SK-N-SH (cell line): ENCODE measurements around the gene ATP2B3. TPM values are rescaled to one million over a fixed set of nuclear protein-coding genes. Genes with fewer than 3 reads are reported as not detected.

ENCODE experiments used
- CTCF ChIA-PET: fragments of 300-600, 350-600 bp; formaldehyde crosslinking; extraction: SDS; loops from one replicate; lab custom pipeline; 2021; lab: Yijun Ruan, JAX
- POLR2A ChIA-PET: fragments of 350-600 bp; sonication (Branson Sonifier 250); formaldehyde crosslinking; extraction: SDS; loops from one replicate; lab custom pipeline; 2020; ENCODE audit warnings: antibody characterized with exemption, inconsistent platforms; lab: Yijun Ruan, JAX
- DNase-seq: peaks from one replicate; pipeline ENCODE4 v3.0.0; 2012
- H2AFZ ChIP-seq: fragments of 200-600 bp; sonication (generic); 2 replicates; pipeline ENCODE4 v1.8.1; 2016; ENCODE audit warnings: antibody characterized with exemption, mild to moderate bottlenecking, low read depth
- H3F3A ChIP-seq: fragments of 200-600 bp; sonication (generic); replicated peaks from 2 replicates; pipeline ENCODE3; 2016; ENCODE audit warnings: antibody characterized with exemption, mild to moderate bottlenecking; ENCODE audit not compliant: insufficient read depth
- H3K27ac ChIP-seq, 2 experiments: fragments of 200-500 bp in 1 of 2; fragments of 200-600 bp in 1 of 2; sonication (Bioruptor generic) in 1 of 2; sonication (generic), shearing (Covaris generic) in 1 of 2; 2 replicates each; pipeline versions ENCODE4 v1.5.1 to v1.6.1; 2014 to 2016; ENCODE audit warnings: low read depth in 2 of 2, inconsistent platforms in 1 of 2, low read length in 1 of 2, mild to moderate bottlenecking in 1 of 2, mixed read lengths in 1 of 2
- H3K27me3 ChIP-seq: fragments of 200-600 bp; sonication (generic), shearing (Covaris generic); 2 replicates; pipeline ENCODE4 v1.6.1; 2016; ENCODE audit warnings: mixed run types; ENCODE audit not compliant: insufficient read depth
- H3K36me3 ChIP-seq, 2 experiments: fragments of 200-500 bp in 1 of 2; fragments of 200-600 bp in 1 of 2; sonication (Bioruptor generic) in 1 of 2; sonication (generic) in 1 of 2; replicated peaks in 1 of 2; 2 replicates each; pipeline versions ENCODE3 to v1.5.1; 2014 to 2016; ENCODE audit warnings: low read length in 1 of 2, mild to moderate bottlenecking in 1 of 2; ENCODE audit not compliant: insufficient read depth in 2 of 2, control insufficient read depth in 1 of 2
- H3K4me1 ChIP-seq, 2 experiments: fragments of 200-500 bp in 1 of 2; fragments of 200-600 bp in 1 of 2; sonication (Bioruptor generic) in 1 of 2; sonication (generic), shearing (Covaris generic) in 1 of 2; 2 replicates each; pipeline versions ENCODE4 v1.5.1 to v1.6.1; 2014 to 2016; ENCODE audit warnings: low read depth in 1 of 2, low read length in 1 of 2, mixed run types in 1 of 2; ENCODE audit not compliant: insufficient read depth in 2 of 2, control insufficient read depth in 1 of 2
- H3K4me2 ChIP-seq: fragments of 200-600 bp; sonication (generic), shearing (Covaris generic); 2 replicates; pipeline ENCODE4 v1.6.1; 2017; ENCODE audit warnings: mixed run types
- H3K4me3 ChIP-seq, 2 experiments: fragments of 200-500 bp in 1 of 2; fragments of 200-600 bp in 1 of 2; sonication (Bioruptor generic) in 1 of 2; sonication (generic), shearing (Covaris generic) in 1 of 2; 2 replicates each; pipeline versions ENCODE4 v1.5.1 to v1.8.1; 2014 to 2016; ENCODE audit warnings: low read depth in 2 of 2, inconsistent platforms in 1 of 2, low read length in 1 of 2, mild to moderate bottlenecking in 1 of 2, mixed read lengths in 1 of 2, moderate library complexity in 1 of 2
- H3K79me2 ChIP-seq: fragments of 200-600 bp; sonication (generic); 2 replicates; pipeline ENCODE4 v1.8.1; 2017; ENCODE audit warnings: mild to moderate bottlenecking; ENCODE audit not compliant: insufficient read depth
- H3K9ac ChIP-seq: fragments of 200-600 bp; sonication (generic); 2 replicates; pipeline ENCODE4 v1.6.1; 2017; ENCODE audit warnings: mixed run types
- H3K9me2 ChIP-seq: fragments of 200-600 bp; sonication (generic); 2 replicates; pipeline ENCODE4 v1.6.1; 2017; ENCODE audit warnings: mixed run types
- H3K9me3 ChIP-seq: fragments of 200-600 bp; sonication (generic); 2 replicates; pipeline ENCODE4 v1.6.1; 2017; ENCODE audit warnings: mixed run types, mild to moderate bottlenecking, moderate library complexity
- H4K20me1 ChIP-seq: fragments of 200-600 bp; sonication (generic); 2 replicates; pipeline ENCODE4 v1.6.1; 2017; ENCODE audit warnings: mild to moderate bottlenecking, mixed run types; ENCODE audit not compliant: insufficient read depth
- EP300 ChIP-seq, 2 experiments: IDR thresholded peaks; 2 replicates each; pipeline versions ENCODE4 v1.4.0 to v1.6.1; 2012; ENCODE audit warnings: borderline replicate concordance in 1 of 2, low read depth in 1 of 2, low read length in 1 of 2
- EZH2phosphoT487 ChIP-seq: fragments of 200-600 bp; sonication (generic); IDR thresholded peaks from 2 replicates; pipeline ENCODE4 v1.6.1; 2017; ENCODE audit warnings: low read depth, mixed run types, mild to moderate bottlenecking, antibody characterized with exemption, moderate library complexity, borderline replicate concordance
- IRF3 ChIP-seq: fragments of 150-350 bp; IDR thresholded peaks from 2 replicates; pipeline ENCODE4 v1.6.1; 2016; ENCODE audit warnings: mild to moderate bottlenecking, low read depth, low read length
- JUND ChIP-seq: IDR thresholded peaks from 2 replicates; pipeline ENCODE4 v1.4.0; 2012
- MAX ChIP-seq: IDR thresholded peaks from 2 replicates; pipeline ENCODE4 v1.4.0; 2012; ENCODE audit warnings: low read depth
- MXI1 ChIP-seq: IDR thresholded peaks from 2 replicates; pipeline ENCODE4 v1.6.1; 2012; ENCODE audit warnings: mild to moderate bottlenecking, low read depth, low read length, improper control_type of control experiment
- RAD21 ChIP-seq: IDR thresholded peaks from 2 replicates; pipeline ENCODE4 v1.6.1; 2012; ENCODE audit warnings: mild to moderate bottlenecking, low read length
- RCOR1 ChIP-seq: fragments of 150-350 bp; IDR thresholded peaks from 2 replicates; pipeline ENCODE4 v1.6.1; 2017; ENCODE audit warnings: antibody characterized with exemption, low read length
- RXRA ChIP-seq: IDR thresholded peaks from 2 replicates; pipeline ENCODE4 v1.4.0; 2012; ENCODE audit warnings: low read depth, mild to moderate bottlenecking, borderline replicate concordance
- TAF1 ChIP-seq: IDR thresholded peaks from 2 replicates; pipeline ENCODE4 v1.6.1; 2012; ENCODE audit warnings: low read depth, mild to moderate bottlenecking, low read length, moderate library complexity, borderline replicate concordance
- USF1 ChIP-seq: IDR thresholded peaks from 2 replicates; pipeline ENCODE4 v1.4.0; 2012; ENCODE audit warnings: low read depth, borderline replicate concordance
- WGBS: methylation state at CpG from one replicate; pipeline ENCODE4 v1.1.6; 2017; ENCODE audit warnings: low lambda C conversion rate; 5-methylcytosine and 5-hydroxymethylcytosine counted together
- polyA plus RNA-seq, 3 experiments: library from polyadenylated mRNA; depleted of rRNA; stranded (reverse); fragments of >200 nt; gene quantifications; 2 replicates each; pipeline ENCODE4 v1.2.3, GENCODE V29; 2012
- TF ChIP-seq, protein P1 (sequence below): IDR thresholded peaks from 2 replicates; pipeline ENCODE4; 2012
- TF ChIP-seq, protein P2 (sequence below): fragments of 200-600 bp; sonication (generic); IDR thresholded peaks from 2 replicates; pipeline ENCODE4 v1.6.1; 2017; ENCODE audit warnings: antibody characterized with exemption, mild to moderate bottlenecking, moderate library complexity

ATP2B3 gene
- polyA plus RNA-seq, 1 of the 3 experiments (the other 2 are of a cell fraction): 0.16 TPM

DNA sequence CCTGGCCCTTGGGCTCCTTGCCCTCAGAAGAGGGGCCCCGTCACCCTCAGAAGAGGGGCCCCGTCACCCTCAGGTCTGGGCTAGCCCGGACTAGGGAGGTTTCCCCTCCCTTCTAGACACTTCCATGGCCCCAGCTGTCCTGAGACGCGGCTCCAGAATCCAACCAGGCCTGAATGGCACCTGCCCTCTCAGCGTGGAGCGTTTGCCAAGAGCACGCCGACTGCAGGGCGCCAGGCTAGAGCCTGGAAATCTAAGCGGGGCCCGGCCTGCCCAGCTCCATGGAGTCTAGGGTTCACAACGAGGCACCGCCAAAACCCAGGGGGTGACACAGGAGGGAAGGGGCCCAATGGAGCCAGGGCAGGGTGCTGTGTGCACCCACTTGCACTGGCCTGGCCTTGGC is 7.8 kb upstream of the ATP2B3 start:
- H3K36me3 ChIP-seq: no peaks in the 10 kb centered on the region
- H3K9me3 ChIP-seq: no peaks in the 10 kb centered on the region
- DNase-seq: no peak
- H3K27me3 ChIP-seq: no peaks in the 10 kb centered on the region
- H3K4me2 ChIP-seq: no peak overlapping the region
- CTCF ChIA-PET: interaction anchor here (1.3 to 8.8 kb wide), 3 partner anchors 38 to 568 kb away, joined by 3 to 203 read pairs (median 63); partner anchors contain the start of gene HAUS7
- no peak overlapping the region for H3K4me3 ChIP-seq
- H3K9me2 ChIP-seq: no peaks in the 10 kb centered on the region
- no peaks in the 10 kb centered on the region for H3K79me2 ChIP-seq
- H3F3A ChIP-seq: peaks cover 5% of the 10 kb centered on the region
- TF ChIP-seq USF1 (no peak), EZH2phosphoT487 (no peak), RAD21 (no peak), MAX (no peak), RCOR1 (no peak), TAF1 (no peak), MXI1 (no peak), EP300 (IDR thresholded peaks at IDR 0.05; ENCODE audit: borderline replicate concordance in 1 of 2, low read depth in 1 of 2, low read length in 1 of 2) (no peak), IRF3 (no peak), JUND (no peak), RXRA (no peak)
- TF ChIP-seq, protein P1, sequence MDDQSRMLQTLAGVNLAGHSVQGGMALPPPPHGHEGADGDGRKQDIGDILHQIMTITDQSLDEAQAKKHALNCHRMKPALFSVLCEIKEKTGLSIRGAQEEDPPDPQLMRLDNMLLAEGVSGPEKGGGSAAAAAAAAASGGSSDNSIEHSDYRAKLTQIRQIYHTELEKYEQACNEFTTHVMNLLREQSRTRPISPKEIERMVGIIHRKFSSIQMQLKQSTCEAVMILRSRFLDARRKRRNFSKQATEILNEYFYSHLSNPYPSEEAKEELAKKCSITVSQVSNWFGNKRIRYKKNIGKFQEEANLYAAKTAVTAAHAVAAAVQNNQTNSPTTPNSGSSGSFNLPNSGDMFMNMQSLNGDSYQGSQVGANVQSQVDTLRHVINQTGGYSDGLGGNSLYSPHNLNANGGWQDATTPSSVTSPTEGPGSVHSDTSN: no peak
- TF ChIP-seq, protein P2, sequence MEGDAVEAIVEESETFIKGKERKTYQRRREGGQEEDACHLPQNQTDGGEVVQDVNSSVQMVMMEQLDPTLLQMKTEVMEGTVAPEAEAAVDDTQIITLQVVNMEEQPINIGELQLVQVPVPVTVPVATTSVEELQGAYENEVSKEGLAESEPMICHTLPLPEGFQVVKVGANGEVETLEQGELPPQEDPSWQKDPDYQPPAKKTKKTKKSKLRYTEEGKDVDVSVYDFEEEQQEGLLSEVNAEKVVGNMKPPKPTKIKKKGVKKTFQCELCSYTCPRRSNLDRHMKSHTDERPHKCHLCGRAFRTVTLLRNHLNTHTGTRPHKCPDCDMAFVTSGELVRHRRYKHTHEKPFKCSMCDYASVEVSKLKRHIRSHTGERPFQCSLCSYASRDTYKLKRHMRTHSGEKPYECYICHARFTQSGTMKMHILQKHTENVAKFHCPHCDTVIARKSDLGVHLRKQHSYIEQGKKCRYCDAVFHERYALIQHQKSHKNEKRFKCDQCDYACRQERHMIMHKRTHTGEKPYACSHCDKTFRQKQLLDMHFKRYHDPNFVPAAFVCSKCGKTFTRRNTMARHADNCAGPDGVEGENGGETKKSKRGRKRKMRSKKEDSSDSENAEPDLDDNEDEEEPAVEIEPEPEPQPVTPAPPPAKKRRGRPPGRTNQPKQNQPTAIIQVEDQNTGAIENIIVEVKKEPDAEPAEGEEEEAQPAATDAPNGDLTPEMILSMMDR: no peak
- no peaks in the 10 kb centered on the region for H4K20me1 ChIP-seq
- peaks cover 0 to 7% of the 10 kb centered on the region in 2 experiments; a peak in 1 of 4 replicates for H3K4me1 ChIP-seq
- WGBS: 100% methylated on average over 1 of the region's 14 CpGs
- H2AFZ ChIP-seq: no peak overlapping the region
- H3K27ac ChIP-seq: no peak overlapping the region
- POLR2A ChIA-PET: interaction anchor here (0.7 kb wide), 1 partner anchor 1022 kb away, joined by 3 read pairs; no protein-coding TSS in a partner anchor
- no peak overlapping the region for H3K9ac ChIP-seq
